Esophagus squamous epithelium (tissue), 5 donors: ENCODE measurements around the gene FBXL7. TPM values are rescaled to one million over a fixed set of nuclear protein-coding genes. Genes with fewer than 3 reads are reported as not detected.

Source experiments
- DNase-seq: peaks from one replicate; lab custom pipeline; 2025; lab: John Stamatoyannopoulos, UW
- H3K27ac ChIP-seq, 4 donors: fragments of 200-600 bp; sonication (generic); one replicate each; pipeline ENCODE4 v1.5.1; 2016 to 2019; ENCODE audit warnings: mild to moderate bottlenecking in 1 of 4
- H3K27me3 ChIP-seq, 4 donors: fragments of 200-600 bp; sonication (generic); 1 replicate in 3 of 4; 2 replicates in 1 of 4; pipeline versions ENCODE4 v1.5.1 to v1.6.0; 2017 to 2021; ENCODE audit warnings: antibody characterized with exemption in 1 of 4
- H3K36me3 ChIP-seq, 3 donors: fragments of 200-600 bp; sonication (generic); one replicate each; pipeline ENCODE4 v1.5.1; 2016 to 2019
- H3K4me1 ChIP-seq, 3 donors: fragments of 200-600 bp; sonication (generic); one replicate each; pipeline ENCODE4 v1.5.1; 2017 to 2019
- H3K4me3 ChIP-seq, 4 donors: fragments of 200-600 bp; sonication (generic); 1 replicate in 3 of 4; 2 replicates in 1 of 4; pipeline ENCODE4 v1.5.1; 2016 to 2019; ENCODE audit warnings: mild to moderate bottlenecking in 2 of 4, moderate library complexity in 1 of 4
- H3K9me3 ChIP-seq, 3 donors: fragments of 200-600 bp; sonication (generic); one replicate each; pipeline ENCODE4 v1.5.1; 2016 to 2019
- CTCF ChIP-seq, 6 experiments: fragments of 450-650 bp in 4 of 6; fragments of 200-600 bp in 2 of 6; sonication (generic) in 2 of 6; IDR thresholded peaks; one replicate each; pipeline ENCODE4 v1.5.1; 2016 to 2019; ENCODE audit warnings: antibody characterized with exemption in 6 of 6, mild to moderate bottlenecking in 4 of 6, moderate library complexity in 4 of 6
- POLR2A ChIP-seq, 4 donors: fragments of 450-650 bp; IDR thresholded peaks; one replicate each; pipeline ENCODE4 v1.6.1; 2017; ENCODE audit warnings: antibody characterized with exemption in 4 of 4, mild to moderate bottlenecking in 4 of 4, moderate library complexity in 3 of 4
- WGBS, 2 donors: methylation state at CpG; one replicate each; pipeline ENCODE4 v1.1.5; 2018; 5-methylcytosine and 5-hydroxymethylcytosine counted together
- intact Hi-C: fragments of 100-400 bp; cut with DNase I; formaldehyde crosslinking; loops from one replicate; pipeline ENCODE4 v1.15.0; 2022
- total RNA-seq, 4 donors: library from RNA; depleted of rRNA; stranded (reverse); fragments of >200 nt; gene quantifications; one replicate each; pipeline ENCODE4 v1.1.0, GENCODE V29; 2016
- donor health status: DM: yes; HTN: yes; CAD: no.

The FBXL7 gene
- total RNA-seq, 4 donors from 2014 or later = 0.68 to 15.1 (median 2.8) TPM

GRCh38 chr5:15676591-15676990 is 176.6 kb downstream of the FBXL7 start:
- 60 to 75% methylated on average over 1 of the region's 1 CpG for WGBS, 2 donors
- no peak for TF ChIP-seq CTCF (IDR thresholded peaks at IDR 0.05)
- no peak for TF ChIP-seq POLR2A (IDR thresholded peaks at IDR 0.05)
- intact Hi-C loops = no loop called here
- Histone ChIP-seq H3K4me1 (no peaks in the 10 kb centered on the region), H3K9me3 (no peaks in the 10 kb centered on the region), H3K4me3 (no peak overlapping the region), H3K36me3 (no peaks in the 10 kb centered on the region), H3K27me3 (no peaks in the 10 kb centered on the region), H3K27ac (no peak overlapping the region)
- no peak for DNase-seq

- DNase-seq = no peak
- intact Hi-C loops = no loop called here
- 76 to 88% methylated on average over 4 of the region's 4 CpGs for WGBS, 2 donors
These were observed 179.2 kb downstream of the FBXL7 start for GRCh38 chr5:15679161-15679560.

GRCh38 chr5:15680455-15680854 is 180.5 kb downstream of the FBXL7 start:
- Histone ChIP-seq H3K4me3 (no peak overlapping the region), H3K27ac (no peak overlapping the region), H3K9me3 (no peaks in the 10 kb centered on the region), H3K27me3 (no peaks in the 10 kb centered on the region), H3K36me3 (no peaks in the 10 kb centered on the region), H3K4me1 (peaks cover 0 to 6% (median 0%) of the 10 kb centered on the region in 3 donors)
- TF ChIP-seq POLR2A (IDR thresholded peaks at IDR 0.05) (no peak), CTCF (IDR thresholded peaks at IDR 0.05) (no peak)
- no peak for DNase-seq
- intact Hi-C loops = no loop called here
- 70 to 84% methylated on average over 1 of the region's 1 CpG for WGBS, 2 donors

More at GRCh38 chr5:15679161-15679560, 179.2 kb downstream of the FBXL7 start:
- Histone ChIP-seq H3K27ac (no peak overlapping the region), H3K4me3 (no peak overlapping the region), H3K36me3 (no peaks in the 10 kb centered on the region), H3K4me1 (peaks cover 0 to 6% (median 0%) of the 10 kb centered on the region in 3 donors), H3K9me3 (no peaks in the 10 kb centered on the region), H3K27me3 (no peaks in the 10 kb centered on the region)
- TF ChIP-seq CTCF (IDR thresholded peaks at IDR 0.05) (no peak), POLR2A (IDR thresholded peaks at IDR 0.05) (no peak)

- Histone ChIP-seq H3K4me1 (peaks cover 0 to 6% (median 0%) of the 10 kb centered on the region in 3 donors), H3K36me3 (no peaks in the 10 kb centered on the region), H3K27ac (no peak overlapping the region), H3K9me3 (no peaks in the 10 kb centered on the region), H3K4me3 (no peak overlapping the region), H3K27me3 (no peaks in the 10 kb centered on the region)
- DNase-seq = no peak
- intact Hi-C loops = no loop called here
- TF ChIP-seq POLR2A (IDR thresholded peaks at IDR 0.05) = no peak
- TF ChIP-seq CTCF (IDR thresholded peaks at IDR 0.05) = no peak
- WGBS, 2 donors = 70 to 86% methylated on average over 3 of the region's 3 CpGs
These were observed 182.1 kb downstream of the FBXL7 start for GRCh38 chr5:15682122-15682521.

- H3K9me3 ChIP-seq = no peaks in the 10 kb centered on the region
- intact Hi-C loops = no loop called here
- no peak for DNase-seq
- no peak overlapping the region for H3K4me3 ChIP-seq
- no peaks in the 10 kb centered on the region for H3K27me3 ChIP-seq
- H3K27ac ChIP-seq = no peak overlapping the region
- no peaks in the 10 kb centered on the region for H3K36me3 ChIP-seq
- 60 to 83% methylated on average over 1 of the region's 1 CpG for WGBS, 2 donors
- peaks cover 0 to 6% (median 0%) of the 10 kb centered on the region in 3 donors for H3K4me1 ChIP-seq
- TF ChIP-seq CTCF (IDR thresholded peaks at IDR 0.05) = no peak
- no peak for TF ChIP-seq POLR2A (IDR thresholded peaks at IDR 0.05)
These were observed 182.6 kb downstream of the FBXL7 start for GRCh38 chr5:15682566-15682965.
